ENCODE measurements around the gene RBFOX2.
"Not testable (repeated sequence)": the region's sequence is repeated elsewhere in the genome, so short reads cannot be mapped to it uniquely, and the experiment has no call there.

The RBFOX2 gene

GRCh38 chr22:35834061-35834460, 194.6 kb downstream of the RBFOX2 start:
- DNase-seq (ENCODE audit: low spot score), result no peak

GRCh38 chr22:35830305-35830704, 198.3 kb downstream of the RBFOX2 start:
- no peak for DNase-seq (ENCODE audit: low spot score)

GRCh38 chr22:35824256-35824655, 204.4 kb downstream of the RBFOX2 start:
- no peak for DNase-seq (ENCODE audit: low spot score)

GRCh38 chr22:35821654-35822053, 207.0 kb downstream of the RBFOX2 start:
- no peak for DNase-seq (ENCODE audit: low spot score)

- no peak for DNase-seq (ENCODE audit: low spot score)
Observed at GRCh38 chr22:35819421-35819820, 209.2 kb downstream of the RBFOX2 start.

GRCh38 chr22:35818897-35819296, 209.7 kb downstream of the RBFOX2 start:
- no peak for DNase-seq (ENCODE audit: low spot score)

- DNase-seq (ENCODE audit: low spot score), result no peak
Observed at GRCh38 chr22:35812600-35812999, 216.0 kb downstream of the RBFOX2 start.

GRCh38 chr22:35811670-35812069, 217.0 kb downstream of the RBFOX2 start:
- DNase-seq (ENCODE audit: low spot score), result no peak

GRCh38 chr22:35809816-35810215, 218.8 kb downstream of the RBFOX2 start:
- DNase-seq (ENCODE audit: low spot score), result no peak

- DNase-seq (ENCODE audit: low spot score), result no peak
Observed at GRCh38 chr22:35808377-35808776, 220.2 kb downstream of the RBFOX2 start.

- not testable (repeated sequence) for DNase-seq (ENCODE audit: low spot score)
Observed at GRCh38 chr22:35806668-35807067, 222.0 kb downstream of the RBFOX2 start.

- DNase-seq (ENCODE audit: low spot score), result no peak
Observed at GRCh38 chr22:35805466-35805865, 223.2 kb downstream of the RBFOX2 start.

GRCh38 chr22:35804421-35804820, 224.2 kb downstream of the RBFOX2 start:
- DNase-seq (ENCODE audit: low spot score), result no peak

- no peak for DNase-seq (ENCODE audit: low spot score)
Observed at GRCh38 chr22:35802885-35803284, 225.7 kb downstream of the RBFOX2 start.

- not testable (repeated sequence) for DNase-seq (ENCODE audit: low spot score)
Observed at GRCh38 chr22:35801301-35801700, 227.3 kb downstream of the RBFOX2 start.

GRCh38 chr22:35799150-35799549, 229.5 kb downstream of the RBFOX2 start:
- no peak for DNase-seq (ENCODE audit: low spot score)

- no peak for DNase-seq (ENCODE audit: low spot score)
Observed at GRCh38 chr22:35797411-35797810, 231.2 kb downstream of the RBFOX2 start.

GRCh38 chr22:35795476-35795875, 233.1 kb downstream of the RBFOX2 start:
- no peak for DNase-seq (ENCODE audit: low spot score)

GRCh38 chr22:35792506-35792905, 236.1 kb downstream of the RBFOX2 start:
- DNase-seq (ENCODE audit: low spot score), result no peak

- DNase-seq (ENCODE audit: low spot score), result not testable (repeated sequence)
Observed at GRCh38 chr22:35791788-35792187, 236.8 kb downstream of the RBFOX2 start.

GRCh38 chr22:35785181-35785923, 243.3 kb downstream of the RBFOX2 start:
- no peak for DNase-seq (ENCODE audit: low spot score)

GRCh38 chr22:35784633-35785032, 244.0 kb downstream of the RBFOX2 start:
- no peak for DNase-seq (ENCODE audit: low spot score)

- no peak for DNase-seq (ENCODE audit: low spot score)
Observed at GRCh38 chr22:35783943-35784614, 244.5 kb downstream of the RBFOX2 start.
